Cardiac muscle cell (in vitro differentiated cells and primary cell): Measurements from ENCODE around the gene PTGIR. TPM values are rescaled to one million over a fixed set of nuclear protein-coding genes. Genes with fewer than 3 reads are reported as not detected.
"Not testable (repeated sequence)": the region's sequence is repeated elsewhere in the genome, so short reads cannot be mapped to it uniquely, and the experiment has no call there.

Experiments used
- DNase-seq, 2 donors: peaks; one replicate each; pipeline versions ENCODE4 v3.0.0 to v3.0.0-alpha.2; 2010 to 2017; ENCODE audit warnings: low read depth in 1 of 2, low spot score in 1 of 2
- H3K27ac ChIP-seq: fragments of 200-600 bp; sonication (generic); 2 replicates; pipeline ENCODE4 v1.5.1; 2016
- H3K27me3 ChIP-seq: fragments of 200-600 bp; sonication (generic); 2 replicates; pipeline ENCODE4 v1.6.0; 2016; ENCODE audit warnings: control low read depth
- H3K36me3 ChIP-seq: fragments of 200-600 bp; sonication (generic); 2 replicates; pipeline ENCODE4 v1.5.1; 2016; ENCODE audit warnings: control low read depth
- H3K4me1 ChIP-seq: fragments of 200-600 bp; sonication (generic); 2 replicates; pipeline ENCODE4 v1.8.1; 2017; ENCODE audit warnings: low read depth, mild to moderate bottlenecking, mixed run types
- H3K4me3 ChIP-seq: fragments of 200-600 bp; sonication (generic); 2 replicates; pipeline ENCODE4 v1.5.1; 2016; ENCODE audit warnings: mild to moderate bottlenecking
- H3K9me3 ChIP-seq: fragments of 200-600 bp; sonication (generic); 2 replicates; pipeline ENCODE4 v1.5.1; 2017; ENCODE audit warnings: low read depth, mild to moderate bottlenecking, control low read depth
- CTCF ChIP-seq: IDR thresholded peaks from 2 replicates; pipeline ENCODE4 v1.5.1; 2012; ENCODE audit warnings: low read depth, mild to moderate bottlenecking, low read length
- polyA plus RNA-seq: library from polyadenylated mRNA; unstranded; fragments of >200 nt; fragmentation: Nextera tagmentation; extraction: Ambion mirVana; gene quantifications from 2 replicates; pipeline ENCODE4 v1.2.1, GENCODE V29; 2016
- total RNA-seq: library from RNA; depleted of rRNA; stranded (reverse); fragments of >200 nt; gene quantifications from 2 replicates; pipeline ENCODE4 v1.2.3, GENCODE V29; 2016

The PTGIR gene
- total and polyA plus RNA-seq, 2 experiments from 2014 or later: 0.12 to 0.82 TPM

GRCh38 chr19:46629546-46630025, 4.7 kb upstream of the PTGIR start:
- peaks cover 8% of the 10 kb centered on the region for H3K4me1 ChIP-seq
- H3K27me3 ChIP-seq: no peaks in the 10 kb centered on the region
- H3K9me3 ChIP-seq: no peaks in the 10 kb centered on the region
- H3K4me3 ChIP-seq: no peak overlapping the region
- TF ChIP-seq CTCF: no peak
- H3K36me3 ChIP-seq: no peaks in the 10 kb centered on the region
- DNase-seq: peak in 1 of 2 donors; percentile 82
- peak overlapping the region; percentile 43 for H3K27ac ChIP-seq

- H3K27me3 ChIP-seq, DNase-seq, H3K27ac ChIP-seq, H3K9me3 ChIP-seq, H3K4me1 ChIP-seq, H3K4me3 ChIP-seq, H3K36me3 ChIP-seq: not testable (repeated sequence)
Observed at GRCh38 chr19:46628970-46629369, 4.1 kb upstream of the PTGIR start.

- Histone ChIP-seq H3K4me3 (no peak overlapping the region), H3K27ac (no peak overlapping the region), H3K27me3 (no peaks in the 10 kb centered on the region), H3K36me3 (no peaks in the 10 kb centered on the region), H3K4me1 (peaks cover 8% of the 10 kb centered on the region), H3K9me3 (no peaks in the 10 kb centered on the region)
- no peak for DNase-seq
- TF ChIP-seq CTCF: no peak
Observed at GRCh38 chr19:46626446-46626845, 1.6 kb upstream of the PTGIR start.

GRCh38 chr19:46625731-46626130, 842 bp upstream of the PTGIR start:
- H3K4me3 ChIP-seq: no peak overlapping the region
- TF ChIP-seq CTCF: no peak
- H3K27ac ChIP-seq: peak overlapping the region; percentile 45
- no peaks in the 10 kb centered on the region for H3K27me3 ChIP-seq
- DNase-seq: no peak
- H3K36me3 ChIP-seq: no peaks in the 10 kb centered on the region
- H3K9me3 ChIP-seq: no peaks in the 10 kb centered on the region
- peaks cover 14% of the 10 kb centered on the region for H3K4me1 ChIP-seq

GRCh38 chr19:46623915-46624502, 880 bp downstream of the PTGIR start:
- DNase-seq: no peak
- Histone ChIP-seq H3K36me3 (no peaks in the 10 kb centered on the region), H3K27me3 (no peaks in the 10 kb centered on the region), H3K9me3 (no peaks in the 10 kb centered on the region), H3K4me3 (no peak overlapping the region), H3K4me1 (peaks cover 16% of the 10 kb centered on the region), H3K27ac (no peak overlapping the region)
- TF ChIP-seq CTCF: no peak

- Histone ChIP-seq H3K27me3 (no peaks in the 10 kb centered on the region), H3K27ac (no peak overlapping the region), H3K9me3 (no peaks in the 10 kb centered on the region), H3K36me3 (no peaks in the 10 kb centered on the region), H3K4me1 (peaks cover 16% of the 10 kb centered on the region), H3K4me3 (no peak overlapping the region)
- no peak for DNase-seq
- TF ChIP-seq CTCF: no peak
Observed at GRCh38 chr19:46622118-46622446, 2.8 kb downstream of the PTGIR start.
